HG02763 (cell line): ENCODE data around the gene DYNLT5.
"Not testable (repeated sequence)": the region's sequence is repeated elsewhere in the genome, so short reads cannot be mapped to it uniquely, and the experiment has no call there.

Source experiments
- ATAC-seq: cut with Tn5 transposase; IDR thresholded peaks from one replicate; pipeline ENCODE4 v1.9.1; 2021; ENCODE audit warnings: mild to moderate bottlenecking, moderate library complexity; ENCODE audit not compliant: unreplicated experiment

The DYNLT5 gene

DNA sequence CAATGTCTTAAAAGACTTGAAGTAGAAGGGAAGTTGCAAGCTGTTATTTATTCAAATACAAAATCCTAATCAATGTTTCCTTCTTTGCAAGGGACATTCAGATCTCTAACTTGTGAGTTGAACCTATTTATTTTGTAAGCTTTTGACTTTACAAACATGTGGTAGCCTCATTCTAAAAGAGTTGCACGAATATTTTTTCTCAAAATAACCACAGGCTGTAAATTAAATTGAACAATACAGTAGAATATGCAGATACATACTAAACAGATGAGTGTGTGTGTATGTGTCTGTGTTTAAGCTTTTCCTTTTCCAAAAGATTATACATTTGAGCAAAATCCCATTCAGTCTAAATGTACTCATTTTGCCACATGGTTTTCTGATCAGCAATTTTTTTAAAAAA is 4.8 kb upstream of the DYNLT5 start:
- no peak for ATAC-seq

DNA sequence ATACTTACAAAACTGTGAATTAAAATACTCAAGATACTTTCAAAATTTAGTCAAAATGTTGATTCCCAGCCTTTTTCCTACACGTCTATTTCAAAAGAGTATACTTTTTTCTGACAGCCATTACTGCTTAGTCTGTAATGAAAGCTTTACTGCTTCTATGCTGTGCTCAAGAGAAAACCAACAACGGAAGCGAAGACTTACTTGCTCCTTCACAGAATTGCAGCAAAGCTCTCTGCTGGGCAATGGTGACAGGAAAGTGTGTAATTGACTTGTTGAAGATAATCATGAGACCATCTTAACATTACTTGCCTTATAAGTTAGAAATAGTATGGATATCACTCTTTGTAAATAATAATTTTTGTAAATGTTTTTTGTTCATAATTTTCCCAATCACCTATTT is 1.7 kb upstream of the DYNLT5 start:
- ATAC-seq: no peak

DNA sequence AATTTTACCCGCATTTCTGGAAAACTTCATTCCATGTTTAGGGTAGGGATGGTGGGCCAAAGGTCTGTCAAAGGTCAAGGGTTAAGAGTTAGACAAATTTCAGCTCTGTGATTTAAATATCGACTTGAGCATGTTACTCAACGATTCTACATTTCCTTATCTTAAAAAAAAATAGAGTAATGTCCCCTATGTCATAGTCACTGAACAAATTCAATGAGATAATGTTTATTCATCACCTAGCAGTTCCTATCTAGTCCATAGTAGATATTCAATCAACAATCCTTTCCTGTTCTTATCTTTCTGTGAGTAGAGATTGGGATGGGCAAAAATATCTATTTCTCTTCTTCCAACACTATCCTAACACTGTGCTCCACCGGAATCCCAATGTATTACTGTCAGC is 1.1 kb upstream of the DYNLT5 start:
- ATAC-seq: no peak

DNA sequence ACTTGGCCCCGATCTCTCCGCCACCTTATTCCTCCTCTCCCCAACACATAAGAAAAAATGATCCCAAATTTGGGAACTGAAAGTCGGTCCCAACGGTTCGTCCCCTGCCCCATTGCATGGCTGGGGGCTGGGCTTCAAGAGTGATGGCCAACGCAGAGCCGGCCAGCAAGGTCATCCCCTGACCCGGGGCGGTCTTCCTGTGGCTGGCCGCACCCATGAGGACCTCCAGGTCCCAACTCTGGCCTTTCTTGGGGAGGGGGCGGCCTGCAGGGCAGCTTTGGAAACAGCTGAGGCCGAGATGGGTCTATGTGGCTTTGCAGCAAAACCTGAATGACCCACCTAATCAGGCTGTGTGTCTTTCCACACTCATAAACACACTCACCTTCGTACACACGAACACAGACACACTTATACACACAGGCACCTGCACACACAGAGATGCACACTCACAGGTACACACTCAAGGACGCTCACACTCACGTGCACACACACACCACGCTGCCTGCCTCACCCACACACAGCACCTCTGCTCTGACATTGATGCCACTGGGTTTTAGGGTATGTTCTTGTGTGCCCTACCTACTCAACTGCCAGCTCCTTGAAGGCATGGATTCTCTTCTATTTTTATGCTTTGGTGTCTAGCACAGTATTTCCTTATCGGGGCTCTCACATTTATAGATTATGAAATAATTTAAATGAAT is 562 bp downstream of the DYNLT5 start:
- no peak for ATAC-seq

DNA sequence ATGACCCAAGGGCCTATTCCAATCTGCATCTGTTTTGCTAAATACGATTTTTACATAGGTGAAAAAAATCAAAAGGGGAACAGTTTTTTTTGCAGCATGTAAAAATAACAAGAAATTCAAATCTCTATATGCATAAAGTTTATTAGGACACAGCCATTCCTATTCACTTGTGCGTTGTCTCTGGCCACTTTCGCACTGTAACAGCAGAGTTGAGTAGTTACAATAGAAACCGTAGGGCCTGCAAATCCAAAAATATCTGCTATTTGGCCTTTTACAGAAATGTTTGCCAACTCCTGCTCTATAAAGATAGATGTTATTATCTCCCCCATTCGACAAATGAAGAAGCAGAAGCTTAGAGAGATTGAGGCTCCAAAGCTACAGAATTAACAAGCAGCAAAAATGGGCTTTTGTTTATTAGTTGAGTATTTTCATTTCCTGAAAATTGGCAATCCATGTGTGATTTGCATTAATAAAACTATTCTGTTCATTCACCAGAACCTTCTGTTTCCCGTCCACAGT is 5.5 kb downstream of the DYNLT5 start:
- ATAC-seq: no peak

DNA sequence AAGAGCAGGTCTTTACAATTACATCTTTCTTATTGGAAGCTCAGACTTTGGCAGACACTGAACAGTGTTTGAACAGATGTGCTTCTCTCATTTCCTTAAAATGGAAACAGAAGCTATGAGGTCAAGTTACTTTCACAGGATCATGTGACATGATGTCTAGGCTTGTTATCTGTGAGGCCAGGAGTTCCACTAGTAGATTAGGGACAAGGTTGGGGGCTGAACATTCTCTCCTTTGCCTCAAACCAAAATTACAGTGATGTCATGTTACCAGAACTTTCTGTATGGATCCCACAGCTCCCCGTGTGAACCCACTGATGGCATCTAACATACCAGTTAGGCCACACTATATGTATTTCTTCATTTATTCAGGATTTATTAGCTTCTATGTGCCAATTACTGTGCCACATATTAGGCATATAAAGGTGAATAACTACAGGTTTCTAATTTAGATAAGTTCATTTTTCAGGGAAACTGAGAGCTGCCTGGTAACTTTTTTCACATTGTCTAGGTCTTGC is 6.0 kb downstream of the DYNLT5 start:
- ATAC-seq: peak; percentile 99

DNA sequence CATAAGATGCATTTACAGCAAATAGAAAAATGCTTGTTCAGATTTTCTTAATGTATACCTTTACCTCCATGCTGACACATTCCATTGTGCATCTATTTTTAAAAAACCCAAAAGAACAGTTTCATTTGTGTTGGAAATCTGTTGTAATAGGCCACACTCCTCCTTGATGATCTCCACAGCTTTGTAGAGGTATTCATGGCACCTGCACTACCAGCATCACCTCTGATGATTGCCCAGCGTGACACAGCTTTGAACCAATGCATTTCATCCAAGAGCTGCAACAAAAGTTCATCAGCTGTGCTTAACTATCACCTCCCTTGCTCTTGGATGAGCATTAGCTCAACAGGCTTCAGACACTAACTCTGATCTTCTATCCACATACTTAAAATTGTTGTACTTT is 8.2 kb downstream of the DYNLT5 start:
- ATAC-seq: no peak

DNA sequence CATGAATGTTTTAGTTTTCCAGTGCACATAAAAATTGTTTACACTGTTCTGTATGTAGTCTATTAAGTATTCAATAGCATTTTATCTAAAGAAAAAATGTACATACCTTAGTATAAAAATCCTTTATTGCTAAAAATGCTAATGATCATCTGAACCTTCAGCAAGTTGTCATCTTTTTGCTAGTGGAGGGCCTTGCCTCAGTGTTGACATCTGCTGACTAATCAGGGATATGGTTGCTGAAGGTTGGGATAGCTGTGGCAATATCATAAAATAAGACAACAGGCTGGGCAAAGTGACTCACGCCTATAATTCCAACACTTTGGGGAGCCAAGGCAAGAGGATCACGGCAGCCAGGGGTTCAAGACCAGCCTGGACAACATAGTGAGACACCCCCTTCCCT is 9.0 kb downstream of the DYNLT5 start:
- no peak for ATAC-seq

DNA sequence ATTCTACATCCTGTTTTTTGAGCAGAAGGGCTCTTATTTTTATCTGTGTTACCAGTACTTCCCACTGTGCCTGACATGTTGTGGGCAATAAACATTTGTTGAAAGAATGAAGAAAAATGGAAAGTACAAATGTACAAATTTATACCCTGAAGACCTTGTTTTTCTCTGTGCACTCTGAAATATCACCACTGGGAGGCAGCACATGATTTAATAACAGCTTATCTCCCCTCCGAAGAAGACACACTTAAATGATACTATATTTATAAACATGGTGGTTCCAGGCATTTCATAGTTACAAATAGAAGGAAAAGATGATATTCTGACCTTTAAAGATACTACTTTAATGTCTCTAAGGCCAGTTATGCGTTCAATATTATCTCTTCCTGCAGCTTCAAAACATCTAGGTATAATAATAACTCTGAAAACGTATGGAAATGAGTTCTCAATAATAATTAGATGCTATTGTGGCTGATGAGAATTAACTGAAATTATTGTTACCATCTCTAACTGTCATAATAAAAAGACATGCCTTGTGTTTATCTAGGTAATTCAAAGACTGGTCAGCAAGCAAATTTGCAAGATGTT is 12.8 kb downstream of the DYNLT5 start:
- no peak for ATAC-seq

DNA sequence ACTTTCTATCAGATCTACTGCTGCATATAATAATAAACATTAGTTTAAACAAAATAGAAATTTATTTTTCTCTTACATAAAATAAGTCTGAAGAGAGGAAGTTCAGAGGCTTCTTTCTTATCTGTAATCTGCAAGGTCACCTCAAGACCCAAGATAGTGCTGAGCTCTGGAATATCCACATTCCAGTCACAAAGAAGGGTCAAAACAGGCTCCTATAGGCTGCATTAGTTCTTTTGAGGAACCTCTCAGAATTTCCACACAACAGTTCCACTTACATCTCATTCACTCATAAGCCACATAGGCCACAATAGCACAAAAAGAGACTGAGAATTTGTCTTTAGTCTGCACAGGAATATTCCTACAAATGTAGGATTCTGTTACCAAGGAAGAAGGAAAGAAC is 15.4 kb downstream of the DYNLT5 start:
- no peak for ATAC-seq

DNA sequence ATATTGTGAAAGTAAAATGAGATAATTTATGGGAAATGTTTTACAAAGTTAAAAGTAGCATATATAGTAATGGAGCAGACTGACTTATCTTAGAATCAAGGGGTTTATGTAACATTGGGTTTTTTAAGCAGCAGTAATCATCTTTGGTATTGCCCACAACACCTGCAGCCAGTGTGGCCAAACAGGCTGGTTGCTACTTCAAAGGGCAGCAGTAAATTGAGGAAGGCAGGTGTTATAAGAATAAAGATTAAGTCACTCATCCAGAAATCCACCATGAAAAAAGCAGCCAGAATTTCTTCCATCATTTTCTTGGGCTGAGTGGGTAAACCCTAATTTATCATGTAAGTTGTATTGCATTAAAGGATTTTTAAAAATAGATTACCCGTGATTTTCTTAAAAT is 16.7 kb downstream of the DYNLT5 start:
- no peak for ATAC-seq

DNA sequence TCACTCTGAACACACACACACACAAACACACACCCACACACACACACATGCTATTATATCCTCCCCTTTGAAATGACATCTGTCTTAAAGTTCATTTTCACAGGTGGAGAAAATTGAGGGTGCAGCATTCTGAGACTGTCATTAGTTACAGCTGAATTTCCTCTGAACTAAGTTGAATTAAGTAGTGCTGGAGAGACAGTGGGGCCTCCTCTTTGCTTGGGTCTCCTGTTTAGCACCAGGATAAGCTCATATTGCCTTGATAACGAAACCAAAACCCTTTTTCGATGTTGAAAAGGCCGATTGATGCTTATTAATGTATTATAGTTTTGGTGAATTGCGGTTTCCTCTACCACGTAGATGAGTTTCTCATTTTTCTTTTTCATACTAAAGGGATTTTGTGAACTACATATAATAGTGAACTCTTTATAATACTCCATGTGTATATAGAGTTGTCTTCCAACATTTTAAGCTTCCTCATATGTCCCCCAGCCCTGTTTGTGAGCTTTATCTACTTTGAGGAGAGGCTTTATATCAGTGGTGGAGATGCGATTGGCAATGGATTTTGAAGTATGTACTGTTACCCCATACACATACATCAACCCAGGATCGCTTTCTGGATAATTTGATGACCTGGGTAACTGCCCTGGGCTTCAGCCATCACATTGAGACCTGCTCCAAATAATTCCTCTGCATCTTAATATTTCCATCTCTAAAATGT is 17.4 kb downstream of the DYNLT5 start:
- ATAC-seq: no peak

DNA sequence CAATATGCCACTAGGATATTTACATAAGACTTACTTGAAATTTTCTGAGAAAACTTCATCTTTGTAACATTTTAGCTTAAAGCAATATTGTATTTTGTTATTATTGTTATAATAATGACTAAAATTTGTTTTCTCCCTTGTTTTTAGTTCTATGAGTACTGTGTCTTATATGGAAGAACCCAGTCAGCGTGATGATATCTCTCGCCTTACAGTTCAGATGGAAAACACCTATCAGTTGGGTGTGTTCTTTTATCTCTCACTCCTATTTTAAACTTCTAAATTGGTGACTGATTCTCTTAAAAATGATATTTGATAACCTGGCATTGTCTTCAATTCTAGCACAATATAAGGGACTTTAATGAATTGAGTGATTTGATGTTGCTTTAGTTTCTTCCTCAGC is 18.0 kb downstream of the DYNLT5 start:
- ATAC-seq: no peak

DNA sequence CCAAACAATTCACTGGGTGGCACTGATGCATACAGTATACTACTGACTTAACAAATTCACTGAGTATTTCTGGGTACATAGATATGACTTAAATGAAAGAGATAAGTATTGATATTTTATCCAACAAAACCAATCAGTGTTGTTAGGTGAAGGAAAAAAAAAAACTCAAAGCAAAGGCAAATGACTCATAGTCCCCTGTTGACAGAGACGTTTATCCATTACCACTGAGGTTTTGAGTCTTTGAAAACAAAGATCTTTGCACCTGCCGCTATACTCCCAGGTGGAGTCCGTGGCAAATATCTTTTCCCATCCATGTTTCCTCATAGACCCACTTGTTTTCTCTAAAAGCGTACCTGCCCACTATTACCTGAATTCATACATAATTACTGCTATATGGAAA is 18.4 kb downstream of the DYNLT5 start:
- no peak for ATAC-seq

DNA sequence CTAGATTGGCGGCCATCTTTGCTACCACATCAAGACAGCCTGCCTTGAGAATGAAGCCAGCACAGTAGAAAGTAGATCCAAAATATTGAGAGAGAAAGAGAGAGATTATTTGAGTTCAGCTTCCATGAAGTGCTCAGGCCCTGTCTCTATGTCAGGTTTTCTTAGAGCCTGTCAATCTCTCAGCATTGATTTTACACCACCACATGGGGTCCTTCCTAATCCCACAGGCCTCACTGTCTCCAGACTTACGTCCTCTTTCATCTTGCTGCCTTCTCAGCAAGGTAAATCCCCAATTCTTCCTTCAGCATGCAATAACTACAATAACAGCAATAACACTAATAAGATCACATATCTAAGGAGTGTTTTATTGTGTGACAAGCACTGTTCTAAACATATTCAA is 21.0 kb downstream of the DYNLT5 start:
- ATAC-seq: no peak

DNA sequence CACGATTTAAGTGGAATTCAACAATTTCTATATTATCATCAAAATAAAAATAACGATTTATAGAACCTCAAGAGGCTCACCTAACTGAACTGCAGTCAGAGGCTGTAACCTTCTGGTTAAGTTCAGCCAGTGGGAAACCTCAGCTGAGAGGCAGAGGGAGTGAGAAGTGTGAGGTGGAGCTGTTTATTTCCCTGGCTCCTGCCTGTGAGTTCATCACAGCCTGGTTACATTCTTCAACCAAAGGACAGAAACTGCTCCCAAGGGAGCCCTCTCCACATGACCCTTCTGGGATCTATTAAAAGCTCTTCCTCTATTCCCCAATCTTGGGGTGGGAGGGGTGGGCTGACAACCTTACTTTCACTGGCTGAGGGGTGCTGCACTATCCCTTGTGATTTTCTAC is 22.2 kb downstream of the DYNLT5 start:
- no peak for ATAC-seq

DNA sequence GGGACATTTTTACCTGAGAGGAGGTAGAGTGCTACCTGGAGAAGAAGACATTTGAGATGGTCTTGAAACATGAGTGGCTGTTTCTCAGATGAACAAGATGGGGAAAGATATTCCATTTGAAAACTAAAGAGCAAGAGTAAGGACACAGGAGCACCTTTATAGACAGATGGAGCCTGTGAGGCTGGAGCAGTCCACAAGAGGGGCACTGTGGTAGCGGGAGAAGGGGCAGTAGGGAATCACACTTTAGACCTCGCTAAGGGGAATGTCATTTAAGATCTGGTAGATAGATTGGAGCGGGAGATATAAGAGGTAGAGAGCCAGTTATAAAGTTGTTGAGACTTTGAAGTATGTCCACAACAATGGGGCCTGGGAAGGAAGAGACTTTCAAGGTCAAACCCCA is 23.4 kb downstream of the DYNLT5 start:
- no peak for ATAC-seq

DNA sequence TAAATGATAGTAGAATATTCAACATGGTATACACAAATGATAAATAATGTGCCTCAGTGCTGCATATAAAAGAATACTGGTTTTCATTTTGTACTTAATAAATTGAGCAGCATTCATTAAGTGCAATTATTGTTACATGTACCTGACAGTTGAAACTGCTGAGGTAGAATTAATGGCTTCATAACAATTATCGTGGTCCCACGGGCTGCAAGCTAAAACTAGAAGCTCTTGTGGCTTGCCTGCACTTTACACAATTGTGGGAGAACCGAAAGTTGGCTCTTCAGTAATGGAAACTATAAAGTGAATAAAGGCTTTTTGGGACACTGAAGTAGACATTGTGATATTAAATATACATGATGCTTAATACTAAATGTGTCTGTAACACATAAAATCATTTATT is 25.6 kb downstream of the DYNLT5 start:
- no peak for ATAC-seq

DNA sequence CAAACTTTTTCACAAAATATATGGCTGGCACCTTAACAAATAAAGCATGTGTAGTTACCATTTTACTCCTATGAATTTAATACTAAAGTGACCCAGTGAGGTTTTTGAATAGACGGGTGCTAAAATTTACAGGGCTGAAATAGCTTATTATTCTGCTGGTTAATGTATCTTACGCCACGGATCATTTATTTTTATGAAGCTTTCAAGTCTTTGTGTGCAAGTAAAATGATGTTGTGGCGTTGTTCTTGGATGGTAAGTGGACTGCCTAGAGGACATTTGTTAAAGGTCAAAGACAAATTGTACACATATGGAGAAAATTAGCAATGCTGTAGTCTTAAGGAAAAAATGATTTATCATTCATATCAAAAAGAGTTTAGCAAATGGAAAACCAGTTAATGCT is 26.0 kb downstream of the DYNLT5 start:
- no peak for ATAC-seq

DNA sequence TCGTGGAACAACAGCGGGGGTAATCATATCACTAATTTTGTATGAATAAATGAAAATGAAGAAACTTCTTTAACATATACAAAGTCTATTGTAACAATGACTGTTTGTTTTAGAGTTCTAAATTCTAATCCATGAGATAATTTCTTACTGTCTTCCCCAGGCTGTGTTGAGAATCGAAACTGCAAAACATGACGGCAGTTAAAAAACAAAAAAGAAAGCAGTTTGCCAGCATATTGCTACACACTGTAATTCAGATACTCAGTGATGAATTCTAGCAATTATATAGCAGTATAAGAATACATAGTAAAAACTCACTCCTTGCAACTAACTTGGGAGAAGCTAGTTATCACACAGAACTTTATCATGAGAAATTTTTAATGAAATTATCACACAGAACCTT is 26.7 kb downstream of the DYNLT5 start:
- ATAC-seq: no peak

DNA sequence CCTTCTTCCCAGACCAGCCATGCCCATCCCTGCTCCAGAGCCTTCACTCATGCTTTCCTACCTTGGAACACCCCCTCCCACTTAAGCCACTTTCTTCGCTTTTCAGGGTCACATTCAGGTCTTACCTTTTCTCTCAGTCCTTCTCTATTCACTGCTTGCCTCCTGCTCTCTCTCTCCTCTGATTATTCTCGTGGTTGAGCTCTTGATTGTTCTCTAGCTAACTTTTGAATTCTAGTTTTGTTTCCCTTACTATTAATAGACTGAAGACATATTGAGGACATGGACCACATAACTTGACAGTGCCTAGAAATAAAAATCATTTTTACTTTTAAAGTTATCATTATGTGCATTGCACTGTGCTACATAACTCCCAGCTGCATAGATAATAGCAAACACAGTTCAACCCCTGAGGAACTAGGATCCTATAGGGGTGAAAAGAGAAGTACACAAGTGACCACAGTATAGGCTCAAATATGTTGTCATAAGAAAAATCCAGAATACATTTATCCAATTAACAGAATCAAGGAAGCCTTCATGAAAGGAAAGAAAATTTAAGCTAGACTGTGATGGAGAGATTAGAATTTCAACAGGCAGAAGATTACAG is 27.3 kb downstream of the DYNLT5 start:
- ATAC-seq: no peak

DNA sequence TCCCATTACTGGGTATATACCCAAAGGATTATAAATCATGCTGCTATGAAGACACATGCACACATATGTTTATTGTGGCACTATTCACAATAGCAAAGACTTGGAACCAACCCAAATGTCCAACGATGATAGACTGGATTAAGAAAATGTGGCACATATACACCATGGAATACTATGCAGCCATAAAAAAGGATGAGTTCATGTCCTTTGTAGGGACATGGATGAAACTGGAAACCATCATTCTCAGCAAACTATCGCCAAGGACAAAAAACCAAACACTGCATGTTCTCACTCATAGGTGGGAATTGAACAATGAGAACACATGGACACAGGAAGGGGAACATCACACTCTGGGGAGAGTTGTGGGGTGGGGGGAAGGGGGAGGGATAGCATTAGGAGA is 33.5 kb downstream of the DYNLT5 start:
- not testable (repeated sequence) for ATAC-seq
